ENCODE results near the gene C12orf60. TPM values are rescaled to one million over a fixed set of nuclear protein-coding genes. Genes with fewer than 3 reads are reported as not detected.

Gene C12orf60
- total RNA-seq, 1 donor from 2014 or later, result 2.0 TPM

- no peak overlapping the region for H3K9ac ChIP-seq (ENCODE audit: low read length)
- peaks cover 22% of the 10 kb centered on the region for H3K4me1 ChIP-seq (ENCODE audit: insufficient read depth, low read length)
- no peaks in the 10 kb centered on the region for H3K27me3 Mint-ChIP-seq (ENCODE audit: low read depth, unreplicated experiment)
- TF ChIP-seq, protein P1, sequence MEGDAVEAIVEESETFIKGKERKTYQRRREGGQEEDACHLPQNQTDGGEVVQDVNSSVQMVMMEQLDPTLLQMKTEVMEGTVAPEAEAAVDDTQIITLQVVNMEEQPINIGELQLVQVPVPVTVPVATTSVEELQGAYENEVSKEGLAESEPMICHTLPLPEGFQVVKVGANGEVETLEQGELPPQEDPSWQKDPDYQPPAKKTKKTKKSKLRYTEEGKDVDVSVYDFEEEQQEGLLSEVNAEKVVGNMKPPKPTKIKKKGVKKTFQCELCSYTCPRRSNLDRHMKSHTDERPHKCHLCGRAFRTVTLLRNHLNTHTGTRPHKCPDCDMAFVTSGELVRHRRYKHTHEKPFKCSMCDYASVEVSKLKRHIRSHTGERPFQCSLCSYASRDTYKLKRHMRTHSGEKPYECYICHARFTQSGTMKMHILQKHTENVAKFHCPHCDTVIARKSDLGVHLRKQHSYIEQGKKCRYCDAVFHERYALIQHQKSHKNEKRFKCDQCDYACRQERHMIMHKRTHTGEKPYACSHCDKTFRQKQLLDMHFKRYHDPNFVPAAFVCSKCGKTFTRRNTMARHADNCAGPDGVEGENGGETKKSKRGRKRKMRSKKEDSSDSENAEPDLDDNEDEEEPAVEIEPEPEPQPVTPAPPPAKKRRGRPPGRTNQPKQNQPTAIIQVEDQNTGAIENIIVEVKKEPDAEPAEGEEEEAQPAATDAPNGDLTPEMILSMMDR (IDR thresholded peaks at IDR 0.05; ENCODE audit: insufficient read depth, low read depth, low read length), result no peak
- TF ChIP-seq EZH2 (IDR thresholded peaks at IDR 0.05; ENCODE audit: insufficient read depth, low read length), result no peak
- no peak for FAIRE-seq
- H3K9me3 ChIP-seq (ENCODE audit: insufficient read depth, low read depth, low read length), result no peaks in the 10 kb centered on the region
- no peaks in the 10 kb centered on the region for H3K36me3 Mint-ChIP-seq (ENCODE audit: low read depth, unreplicated experiment)
- H4K20me1 ChIP-seq (ENCODE audit: insufficient read depth, low read length), result no peaks in the 10 kb centered on the region
- no peak for DNase-seq (ENCODE audit: low read depth)
- H3K9me3 Mint-ChIP-seq (ENCODE audit: unreplicated experiment), result no peaks in the 10 kb centered on the region
- peaks cover 27% of the 10 kb centered on the region for H3K4me1 Mint-ChIP-seq (ENCODE audit: low read depth, unreplicated experiment)
- H3K79me2 ChIP-seq (ENCODE audit: insufficient read depth, low read length), result no peaks in the 10 kb centered on the region
- no peaks in the 10 kb centered on the region for H3K27me3 ChIP-seq (ENCODE audit: insufficient read depth, low read length)
- H3K4me3 ChIP-seq (ENCODE audit: insufficient read depth, low read depth, low read length), result no peak overlapping the region
- peak overlapping the region; percentile 67 for H3K27ac Mint-ChIP-seq (ENCODE audit: unreplicated experiment)
- H3K4me3 Mint-ChIP-seq (ENCODE audit: unreplicated experiment), result no peak overlapping the region
- H3K36me3 ChIP-seq (ENCODE audit: insufficient read depth, low read length), result no peaks in the 10 kb centered on the region
- no peak overlapping the region for H3K27ac ChIP-seq (ENCODE audit: low read depth, low read length)
- H3K4me2 ChIP-seq (ENCODE audit: low read length), result no peak overlapping the region
- no peak overlapping the region for H2AFZ ChIP-seq (ENCODE audit: low read depth, low read length)
Observed at GRCh38 chr12:14834509-14834908, 31.0 kb downstream of the C12orf60 start.

GRCh38 chr12:14836336-14837210, 33.1 kb downstream of the C12orf60 start:
- H3K27ac ChIP-seq (ENCODE audit: low read depth, low read length), result peak overlapping the region; percentile 97
- H3K4me2 ChIP-seq (ENCODE audit: low read length), result peak overlapping the region; percentile 83
- peaks cover 30% of the 10 kb centered on the region for H3K4me1 Mint-ChIP-seq (ENCODE audit: low read depth, unreplicated experiment)

More at GRCh38 chr12:14836336-14837210, 33.1 kb downstream of the C12orf60 start:
- Histone ChIP-seq H3K9me3 (ENCODE audit: insufficient read depth, low read depth, low read length) (no peaks in the 10 kb centered on the region), H3K9ac (ENCODE audit: low read length) (peak overlapping the region; percentile 72), H4K20me1 (ENCODE audit: insufficient read depth, low read length) (no peaks in the 10 kb centered on the region), H2AFZ (ENCODE audit: low read depth, low read length) (peak overlapping the region; percentile 24), H3K79me2 (ENCODE audit: insufficient read depth, low read length) (no peaks in the 10 kb centered on the region), H3K4me3 (ENCODE audit: insufficient read depth, low read depth, low read length) (peak overlapping the region; percentile 45), H3K27me3 (ENCODE audit: insufficient read depth, low read length) (no peaks in the 10 kb centered on the region), H3K36me3 (ENCODE audit: insufficient read depth, low read length) (no peaks in the 10 kb centered on the region), H3K4me1 (ENCODE audit: insufficient read depth, low read length) (peaks cover 24% of the 10 kb centered on the region)
- no peaks in the 10 kb centered on the region for H3K36me3 Mint-ChIP-seq (ENCODE audit: low read depth, unreplicated experiment)
- FAIRE-seq (peak; percentile 84), DNase-seq (ENCODE audit: low read depth) (peak; percentile 94)
- H3K4me3 Mint-ChIP-seq (ENCODE audit: unreplicated experiment), result peak overlapping the region; percentile 61
- no peaks in the 10 kb centered on the region for H3K9me3 Mint-ChIP-seq (ENCODE audit: unreplicated experiment)
- peak overlapping the region; percentile 99 for H3K27ac Mint-ChIP-seq (ENCODE audit: unreplicated experiment)
- H3K27me3 Mint-ChIP-seq (ENCODE audit: low read depth, unreplicated experiment), result no peaks in the 10 kb centered on the region
- TF ChIP-seq, protein P1 (IDR thresholded peaks at IDR 0.05; ENCODE audit: insufficient read depth, low read depth, low read length), result no peak
- TF ChIP-seq EZH2 (IDR thresholded peaks at IDR 0.05; ENCODE audit: insufficient read depth, low read length), result no peak

Data from astrocyte (in vitro differentiated cells and primary cell).